ENCODE data around the gene BCKDK.

BCKDK gene

DNA sequence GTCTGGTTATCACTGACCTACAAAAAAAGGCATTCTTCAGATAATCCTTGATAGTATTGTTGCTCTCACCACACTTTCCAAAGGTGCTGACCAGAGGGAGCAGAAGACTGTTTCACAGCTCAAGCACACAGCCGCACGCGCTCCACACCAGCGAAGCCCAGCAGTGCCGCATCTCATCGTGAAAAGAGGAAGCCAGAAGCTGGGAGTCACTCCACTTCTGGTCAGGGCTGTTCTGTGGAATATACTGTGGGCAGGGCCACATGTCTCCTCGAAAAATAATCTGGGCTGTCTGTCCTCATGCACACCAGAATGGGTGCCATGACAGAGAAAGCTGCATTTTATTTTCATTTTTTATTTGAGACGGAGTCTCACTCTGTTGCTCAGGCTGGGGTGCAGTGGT lies 49.0 kb downstream of the BCKDK start:
- H3K4me2 ChIP-seq (ENCODE audit: low read length): no peak overlapping the region
- no peaks in the 10 kb centered on the region for H3K9me3 ChIP-seq (ENCODE audit: control insufficient read depth, insufficient read depth, low read length)
- no peaks in the 10 kb centered on the region for H3K79me2 ChIP-seq (ENCODE audit: control insufficient read depth, low read length)
- no peak overlapping the region for H3K4me3 ChIP-seq (ENCODE audit: low read length)
- H3K27me3 ChIP-seq (ENCODE audit: control insufficient read depth, low read length): peaks cover 10% of the 10 kb centered on the region
- H3K36me3 ChIP-seq (ENCODE audit: control insufficient read depth, low read length): no peaks in the 10 kb centered on the region
- H3K9me2 ChIP-seq (replicated peaks; ENCODE audit: control insufficient read depth, low read length): no peaks in the 10 kb centered on the region
- TF ChIP-seq, protein P1, sequence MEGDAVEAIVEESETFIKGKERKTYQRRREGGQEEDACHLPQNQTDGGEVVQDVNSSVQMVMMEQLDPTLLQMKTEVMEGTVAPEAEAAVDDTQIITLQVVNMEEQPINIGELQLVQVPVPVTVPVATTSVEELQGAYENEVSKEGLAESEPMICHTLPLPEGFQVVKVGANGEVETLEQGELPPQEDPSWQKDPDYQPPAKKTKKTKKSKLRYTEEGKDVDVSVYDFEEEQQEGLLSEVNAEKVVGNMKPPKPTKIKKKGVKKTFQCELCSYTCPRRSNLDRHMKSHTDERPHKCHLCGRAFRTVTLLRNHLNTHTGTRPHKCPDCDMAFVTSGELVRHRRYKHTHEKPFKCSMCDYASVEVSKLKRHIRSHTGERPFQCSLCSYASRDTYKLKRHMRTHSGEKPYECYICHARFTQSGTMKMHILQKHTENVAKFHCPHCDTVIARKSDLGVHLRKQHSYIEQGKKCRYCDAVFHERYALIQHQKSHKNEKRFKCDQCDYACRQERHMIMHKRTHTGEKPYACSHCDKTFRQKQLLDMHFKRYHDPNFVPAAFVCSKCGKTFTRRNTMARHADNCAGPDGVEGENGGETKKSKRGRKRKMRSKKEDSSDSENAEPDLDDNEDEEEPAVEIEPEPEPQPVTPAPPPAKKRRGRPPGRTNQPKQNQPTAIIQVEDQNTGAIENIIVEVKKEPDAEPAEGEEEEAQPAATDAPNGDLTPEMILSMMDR (IDR thresholded peaks at IDR 0.05; ENCODE audit: low read depth, low read length, poor library complexity, severe bottlenecking): no peak
- no peak for TF ChIP-seq EZH2phosphoT487 (IDR thresholded peaks at IDR 0.05; ENCODE audit: borderline replicate concordance, low read length)
- H4K20me1 ChIP-seq (ENCODE audit: control insufficient read depth, insufficient read depth, low read depth, low read length): no peaks in the 10 kb centered on the region
- no peaks in the 10 kb centered on the region for H3F3A ChIP-seq (ENCODE audit: control insufficient read depth, insufficient read depth)
- H3K27ac ChIP-seq (ENCODE audit: low read depth, low read length): no peak overlapping the region
- no peaks in the 10 kb centered on the region for H3K4me1 ChIP-seq (ENCODE audit: control insufficient read depth, low read length)
